Lower leg skin (tissue), 4 donors: ENCODE measurements around the gene COL8A2. TPM values are rescaled to one million over a fixed set of nuclear protein-coding genes. Genes with fewer than 3 reads are reported as not detected.

Experiments
- DNase-seq, 2 donors: peaks; one replicate each; pipeline ENCODE4 v3.0.0-alpha.2; 2019; ENCODE audit warnings: low spot score in 2 of 2
- H3K4me3 ChIP-seq: fragments of 200-600 bp; sonication (generic); 2 replicates; pipeline ENCODE4 v1.5.1; 2017; ENCODE audit warnings: mild to moderate bottlenecking, low read depth; ENCODE audit not compliant: poor library complexity, severe bottlenecking
- POLR2A ChIP-seq, 2 donors: fragments of 450-650 bp; IDR thresholded peaks; one replicate each; pipeline ENCODE4 v1.6.1; 2016 to 2017; ENCODE audit warnings: antibody characterized with exemption in 2 of 2, mild to moderate bottlenecking in 1 of 2, moderate library complexity in 1 of 2
- WGBS, 2 donors: methylation state at CpG; one replicate each; pipeline ENCODE4 v1.1.5; 2018; 5-methylcytosine and 5-hydroxymethylcytosine counted together
- intact Hi-C: fragments of 100-400 bp; cut with DNase I; formaldehyde crosslinking; loops from one replicate; pipeline ENCODE4 v1.15.0; 2023; ENCODE audit warnings: low total_unique reads
- total RNA-seq, 4 donors: library from RNA; depleted of rRNA; stranded (reverse); fragments of >200 nt; gene quantifications; one replicate each; pipeline ENCODE4 v1.1.0, GENCODE V29; 2016
- TF ChIP-seq, protein P1 (sequence below), 3 donors: fragments of 450-650 bp; IDR thresholded peaks; one replicate each; pipeline ENCODE4 v1.5.1; 2016; ENCODE audit warnings: antibody characterized with exemption in 3 of 3, mild to moderate bottlenecking in 3 of 3, moderate library complexity in 2 of 3

Gene COL8A2
- total RNA-seq, 4 donors from 2014 or later, result 4.8 to 9.8 (median 7.6) TPM

DNA sequence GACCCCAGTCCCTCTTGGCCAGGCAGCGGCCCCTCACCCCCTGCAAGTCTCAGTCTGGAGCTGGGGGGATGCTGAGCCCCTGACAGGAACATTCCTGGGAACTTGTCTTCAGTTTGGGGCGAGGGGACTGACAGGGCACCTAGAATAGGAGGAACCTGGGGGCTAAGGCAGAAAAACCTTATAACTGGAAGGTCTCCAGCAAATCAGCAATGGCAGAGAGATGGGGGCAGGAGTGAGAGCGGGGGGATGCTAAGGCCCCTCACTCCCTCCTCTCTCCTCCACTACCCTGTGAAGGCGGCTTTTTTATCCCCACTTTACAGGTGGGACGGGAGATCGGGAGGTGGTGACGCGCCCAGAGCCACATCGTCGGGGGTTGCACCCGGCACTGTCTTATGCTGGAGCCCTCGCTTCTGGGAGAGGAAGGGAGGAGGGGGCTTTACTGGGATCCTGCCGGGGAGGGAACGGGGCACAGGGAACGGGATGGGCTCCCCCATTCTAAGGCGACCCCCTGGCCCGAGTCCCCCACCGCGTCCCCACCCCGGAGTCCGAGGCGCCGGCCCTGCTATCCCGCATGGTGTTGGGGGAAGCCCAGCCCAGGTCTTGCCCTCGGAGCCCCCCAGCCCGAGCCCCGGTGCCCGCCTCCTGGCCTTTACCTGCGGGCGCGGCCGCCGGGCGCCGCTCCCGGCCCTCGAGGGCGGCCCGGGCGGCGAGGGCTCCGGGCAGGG is 456 bp downstream of the COL8A2 start:
- DNase-seq, result no peak
- WGBS, 2 donors, result 32 to 45% methylated on average over 16 to 24 of the region's 42 CpGs
- no peak overlapping the region for H3K4me3 ChIP-seq
- TF ChIP-seq, protein P1, sequence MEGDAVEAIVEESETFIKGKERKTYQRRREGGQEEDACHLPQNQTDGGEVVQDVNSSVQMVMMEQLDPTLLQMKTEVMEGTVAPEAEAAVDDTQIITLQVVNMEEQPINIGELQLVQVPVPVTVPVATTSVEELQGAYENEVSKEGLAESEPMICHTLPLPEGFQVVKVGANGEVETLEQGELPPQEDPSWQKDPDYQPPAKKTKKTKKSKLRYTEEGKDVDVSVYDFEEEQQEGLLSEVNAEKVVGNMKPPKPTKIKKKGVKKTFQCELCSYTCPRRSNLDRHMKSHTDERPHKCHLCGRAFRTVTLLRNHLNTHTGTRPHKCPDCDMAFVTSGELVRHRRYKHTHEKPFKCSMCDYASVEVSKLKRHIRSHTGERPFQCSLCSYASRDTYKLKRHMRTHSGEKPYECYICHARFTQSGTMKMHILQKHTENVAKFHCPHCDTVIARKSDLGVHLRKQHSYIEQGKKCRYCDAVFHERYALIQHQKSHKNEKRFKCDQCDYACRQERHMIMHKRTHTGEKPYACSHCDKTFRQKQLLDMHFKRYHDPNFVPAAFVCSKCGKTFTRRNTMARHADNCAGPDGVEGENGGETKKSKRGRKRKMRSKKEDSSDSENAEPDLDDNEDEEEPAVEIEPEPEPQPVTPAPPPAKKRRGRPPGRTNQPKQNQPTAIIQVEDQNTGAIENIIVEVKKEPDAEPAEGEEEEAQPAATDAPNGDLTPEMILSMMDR (IDR thresholded peaks at IDR 0.05), result no peak
- no peak for TF ChIP-seq POLR2A (IDR thresholded peaks at IDR 0.05)
- intact Hi-C loops, result no loop called here

DNA sequence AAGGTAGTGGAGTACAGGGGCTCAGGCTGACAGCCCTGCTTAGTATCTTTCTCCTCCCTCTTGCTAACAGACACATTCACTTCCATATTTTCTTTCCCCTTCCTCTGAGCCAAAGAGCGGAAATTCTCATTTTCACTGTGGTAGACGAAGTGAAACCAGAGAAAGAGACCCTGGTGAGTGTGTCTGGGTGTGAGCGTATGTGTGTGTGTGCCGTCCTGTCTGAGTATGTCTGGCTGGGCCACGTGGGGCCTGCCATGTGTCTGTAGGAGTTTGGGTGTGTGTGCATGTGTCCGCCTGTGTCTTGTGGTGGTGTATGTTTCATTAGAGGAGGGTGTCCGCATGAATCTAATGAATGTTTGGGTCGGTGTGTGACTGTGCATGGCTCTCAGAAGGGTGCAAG is 1.7 kb downstream of the COL8A2 start:
- intact Hi-C loops, result no loop called here
- no peak for DNase-seq
- WGBS, 2 donors, result 49 to 60% methylated on average over 7 to 8 of the region's 8 CpGs
- TF ChIP-seq POLR2A (IDR thresholded peaks at IDR 0.05), result no peak
- TF ChIP-seq, protein P1 (IDR thresholded peaks at IDR 0.05), result no peak
- H3K4me3 ChIP-seq, result no peak overlapping the region

DNA sequence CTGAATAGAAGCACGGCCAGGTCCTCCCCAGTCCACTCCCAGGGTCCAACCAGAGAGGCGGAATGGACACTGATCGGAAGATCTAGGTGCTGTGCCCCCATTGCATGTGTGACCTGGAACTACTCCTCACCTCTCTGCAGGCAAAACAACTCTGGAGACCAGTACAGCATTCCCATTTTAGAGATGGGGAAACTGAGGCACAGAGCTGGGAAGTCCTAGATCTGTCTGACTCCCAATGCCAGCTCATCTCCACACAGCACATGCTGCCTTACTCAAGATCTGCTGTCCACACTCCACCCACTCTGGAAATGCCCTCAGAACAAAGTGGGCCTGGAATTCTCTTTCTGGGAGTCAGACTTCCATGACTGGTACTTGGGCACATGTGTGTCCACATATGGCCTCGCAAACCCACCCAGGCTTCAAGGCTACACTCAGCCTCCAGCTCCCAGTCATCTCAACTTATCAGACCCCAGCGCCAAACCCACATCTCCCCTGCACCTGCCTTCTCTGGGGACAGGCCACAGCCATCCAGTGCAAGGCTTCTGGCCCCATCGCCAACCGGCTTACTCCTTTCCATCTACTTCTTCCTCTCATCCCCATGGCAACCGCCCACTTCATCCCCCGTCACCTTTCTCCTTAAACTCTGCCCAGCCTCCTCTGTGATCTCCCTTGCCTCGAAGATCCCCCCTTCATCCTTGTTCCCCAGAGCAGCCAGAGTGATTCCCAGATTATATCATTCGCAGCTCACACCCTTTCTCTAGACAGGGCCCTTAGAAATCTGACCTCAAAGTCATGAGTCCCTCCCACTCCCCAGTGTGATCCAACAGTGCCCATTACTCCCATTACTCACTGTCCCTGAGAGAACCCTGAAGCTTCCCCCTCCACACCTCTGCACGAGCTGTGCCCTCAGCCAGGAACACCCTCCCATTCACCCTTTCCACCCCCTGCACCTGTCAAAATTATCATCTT is 2.7 kb downstream of the COL8A2 start:
- no peak for DNase-seq
- intact Hi-C loops, result no loop called here
- no peak overlapping the region for H3K4me3 ChIP-seq
- TF ChIP-seq, protein P1 (IDR thresholded peaks at IDR 0.05), result no peak
- no peak for TF ChIP-seq POLR2A (IDR thresholded peaks at IDR 0.05)
- WGBS, 2 donors, result 80 to 90% methylated on average over 12 of the region's 12 CpGs

DNA sequence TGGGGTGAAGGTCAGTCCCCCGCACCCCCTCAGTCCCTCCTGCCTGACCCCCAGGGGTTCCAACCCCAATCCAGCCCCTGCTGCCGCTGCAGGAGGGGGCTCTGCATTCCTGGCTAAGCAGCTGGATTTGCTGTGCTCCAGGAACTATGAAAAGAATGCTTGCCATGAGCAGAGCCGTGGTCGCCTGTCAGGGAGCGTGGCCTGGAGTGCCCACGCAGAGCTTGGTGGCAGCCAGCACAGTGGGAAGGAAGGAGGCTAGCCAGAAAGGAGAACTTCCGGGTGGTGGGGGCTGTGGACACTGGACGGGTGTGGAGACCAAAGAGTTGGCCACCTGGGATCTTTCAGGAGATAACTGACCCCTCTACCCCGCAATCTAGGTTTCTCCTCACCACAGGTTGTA is 5.6 kb downstream of the COL8A2 start:
- DNase-seq, result no peak
- WGBS, 2 donors, result 45 to 69% methylated on average over 8 to 9 of the region's 9 CpGs
- H3K4me3 ChIP-seq, result no peak overlapping the region
- intact Hi-C loops, result no loop called here
- TF ChIP-seq, protein P1 (IDR thresholded peaks at IDR 0.05), result no peak
- no peak for TF ChIP-seq POLR2A (IDR thresholded peaks at IDR 0.05)

DNA sequence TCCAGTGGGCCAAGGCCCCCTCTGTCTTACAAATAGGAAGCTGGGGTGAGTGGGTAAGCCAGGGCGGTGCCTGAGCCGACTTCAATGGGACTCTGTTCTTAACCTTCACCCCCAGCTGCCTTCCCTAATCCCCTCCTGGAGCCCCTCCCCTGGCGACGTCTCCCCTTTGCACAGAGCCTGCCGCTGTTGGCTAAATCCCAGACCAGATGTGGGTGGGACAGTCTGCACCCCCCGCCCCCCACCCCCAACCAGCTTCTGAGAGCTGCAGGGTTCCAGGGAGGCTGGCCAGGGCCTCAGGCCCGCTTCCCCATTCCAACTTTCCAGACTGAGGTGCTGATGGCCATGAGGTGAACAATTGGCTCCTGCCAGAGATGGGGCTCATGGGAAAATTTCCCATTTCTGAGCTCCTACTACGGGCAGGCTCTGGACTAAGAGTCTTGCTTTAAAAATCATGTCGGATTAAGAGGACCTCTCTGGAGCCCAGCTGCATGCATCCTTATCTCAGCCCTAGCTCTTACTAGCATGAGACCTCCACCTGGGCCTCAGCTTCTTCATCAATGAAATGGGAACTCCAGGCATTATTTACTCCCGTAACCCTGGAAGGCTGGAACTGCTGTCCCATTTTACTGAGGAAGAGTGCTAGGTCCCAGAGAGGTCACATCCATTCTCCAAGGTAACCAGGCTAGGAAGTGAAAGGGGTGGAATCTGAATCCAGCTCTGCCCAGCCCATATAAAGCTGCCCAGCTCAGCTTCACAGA is 6.4 kb downstream of the COL8A2 start:
- intact Hi-C loops, result no loop called here
- 68 to 69% methylated on average over 10 of the region's 10 CpGs for WGBS, 2 donors
- no peak overlapping the region for H3K4me3 ChIP-seq
- TF ChIP-seq, protein P1 (IDR thresholded peaks at IDR 0.05), result no peak
- TF ChIP-seq POLR2A (IDR thresholded peaks at IDR 0.05), result no peak
- no peak for DNase-seq
